ENCODE results near the gene ADTRP. TPM values are rescaled to one million over a fixed set of nuclear protein-coding genes. Genes with fewer than 3 reads are reported as not detected.

The ADTRP gene
- total and polyA plus RNA-seq, 2 donors (not counting 1 experiment from before 2014, with no cell fraction given) = 0.18 to 1.2 TPM

GRCh38 chr6:11819486-11819885 is 40.9 kb upstream of the ADTRP start:
- Histone ChIP-seq H4K20me1 (ENCODE audit: control insufficient read depth, insufficient read depth, low read length, poor library complexity, severe bottlenecking) (no peaks in the 10 kb centered on the region), H3K4me2 (replicated peaks; ENCODE audit: low read depth, low read length, poor library complexity, severe bottlenecking) (no peak overlapping the region), H3K4me1 (ENCODE audit: control insufficient read depth in 2 of 2, insufficient read depth in 2 of 2, low read length in 2 of 2) (peaks cover 0 to 3% of the 10 kb centered on the region in 2 donors), H3K27ac (ENCODE audit: low read length in 2 of 2) (no peak overlapping the region), H3K9ac (ENCODE audit: low read length) (no peak overlapping the region), H3K27me3 (replicated peaks in 1 of 4; ENCODE audit: control extremely low read depth in 1 of 4, control insufficient read depth in 3 of 4, insufficient read depth in 4 of 4, low read length in 3 of 4) (no peaks in the 10 kb centered on the region), H3K4me3 (ENCODE audit: control extremely low read depth in 1 of 5, extremely low read depth in 1 of 5, insufficient read depth in 1 of 5, low read depth in 2 of 5, low read length in 4 of 5) (no peak overlapping the region), H3K79me2 (ENCODE audit: control insufficient read depth, insufficient read depth, low read length) (no peaks in the 10 kb centered on the region), H2AFZ (ENCODE audit: insufficient read depth, low read depth, low read length, poor library complexity, severe bottlenecking) (no peak overlapping the region), H3K36me3 (replicated peaks in 1 of 2; ENCODE audit: control extremely low read depth in 1 of 2, control insufficient read depth in 1 of 2, extremely low read depth in 1 of 2, insufficient read depth in 2 of 2, low read length in 1 of 2) (no peaks in the 10 kb centered on the region), H3K9me3 (ENCODE audit: control extremely low read depth in 1 of 3, control insufficient read depth in 2 of 3, insufficient read depth in 1 of 3, low read length in 2 of 3) (no peaks in the 10 kb centered on the region)
- no peak for DNase-seq
- WGBS (ENCODE audit: insufficient coverage) = 100% methylated on average over 3 of the region's 3 CpGs
- Mint-ChIP-seq H3K9me3 (ENCODE audit: insufficient read depth) (no peaks in the 10 kb centered on the region), H3K4me1 (peaks cover 4% of the 10 kb centered on the region), H3K27ac (no peak overlapping the region), H3K4me3 (no peak overlapping the region), H3K27me3 (no peaks in the 10 kb centered on the region)
- CTCF ChIA-PET = interaction anchor here (1.3 to 3.3 kb wide), 2 partner anchors 164 to 415 kb away, joined by 3 to 10 read pairs; no protein-coding TSS in a partner anchor
- ATAC-seq (ENCODE audit: low read depth) = no peak
- intact Hi-C loops (cut with micrococcal nuclease) = no loop called here
- POLR2A ChIA-PET = no interaction called here
- TF ChIP-seq CTCF (IDR thresholded peaks at IDR 0.05) (no peak), EZH2 (IDR thresholded peaks at IDR 0.05; ENCODE audit: borderline replicate concordance, insufficient read depth, low read depth, low read length, poor library complexity, severe bottlenecking) (no peak)

- Histone ChIP-seq H3K27me3 (replicated peaks in 1 of 4; ENCODE audit: control extremely low read depth in 1 of 4, control insufficient read depth in 3 of 4, insufficient read depth in 4 of 4, low read length in 3 of 4) (no peaks in the 10 kb centered on the region), H3K36me3 (replicated peaks in 1 of 2; ENCODE audit: control extremely low read depth in 1 of 2, control insufficient read depth in 1 of 2, extremely low read depth in 1 of 2, insufficient read depth in 2 of 2, low read length in 1 of 2) (no peaks in the 10 kb centered on the region), H3K4me3 (ENCODE audit: control extremely low read depth in 1 of 5, extremely low read depth in 1 of 5, insufficient read depth in 1 of 5, low read depth in 2 of 5, low read length in 4 of 5) (no peak overlapping the region), H3K79me2 (ENCODE audit: control insufficient read depth, insufficient read depth, low read length) (no peaks in the 10 kb centered on the region), H3K4me2 (replicated peaks; ENCODE audit: low read depth, low read length, poor library complexity, severe bottlenecking) (no peak overlapping the region), H3K27ac (ENCODE audit: low read length in 2 of 2) (no peak overlapping the region), H2AFZ (ENCODE audit: insufficient read depth, low read depth, low read length, poor library complexity, severe bottlenecking) (no peak overlapping the region), H3K9me3 (ENCODE audit: control extremely low read depth in 1 of 3, control insufficient read depth in 2 of 3, insufficient read depth in 1 of 3, low read length in 2 of 3) (no peaks in the 10 kb centered on the region), H3K4me1 (ENCODE audit: control insufficient read depth in 2 of 2, insufficient read depth in 2 of 2, low read length in 2 of 2) (no peaks in the 10 kb centered on the region), H3K9ac (ENCODE audit: low read length) (no peak overlapping the region), H4K20me1 (ENCODE audit: control insufficient read depth, insufficient read depth, low read length, poor library complexity, severe bottlenecking) (no peaks in the 10 kb centered on the region)
- WGBS (ENCODE audit: insufficient coverage) = no CpG with 5 or more reads among the region's 1 CpG
- H3K4me3 Mint-ChIP-seq = no peak overlapping the region
- intact Hi-C loops (cut with micrococcal nuclease) = no loop called here
- H3K27me3 Mint-ChIP-seq = peaks cover 3% of the 10 kb centered on the region
- ChIA-PET POLR2A (interaction anchor here (0.6 kb wide), 1 partner anchor 1755 kb away, joined by 4 read pairs; no protein-coding TSS in a partner anchor), CTCF (interaction anchor here (2.1 kb wide), 1 partner anchor 418 kb away, joined by 8 read pairs; no protein-coding TSS in a partner anchor)
- TF ChIP-seq CTCF (IDR thresholded peaks at IDR 0.05) (no peak), EZH2 (IDR thresholded peaks at IDR 0.05; ENCODE audit: borderline replicate concordance, insufficient read depth, low read depth, low read length, poor library complexity, severe bottlenecking) (no peak)
- no peak for ATAC-seq (ENCODE audit: low read depth)
- no peak overlapping the region for H3K27ac Mint-ChIP-seq
- no peaks in the 10 kb centered on the region for H3K9me3 Mint-ChIP-seq (ENCODE audit: insufficient read depth)
- no peak for DNase-seq
- no peaks in the 10 kb centered on the region for H3K4me1 Mint-ChIP-seq
These were observed 36.6 kb upstream of the ADTRP start for GRCh38 chr6:11815231-11815630.

All from B cell (primary cell).